Right hindlimb (tissue), 1 donor: ENCODE data around the gene HDGFL1.

ENCODE experiments used
- DNase-seq: peaks from one replicate; pipeline ENCODE4 v3.0.0-alpha.2; 2018

Gene HDGFL1

DNA sequence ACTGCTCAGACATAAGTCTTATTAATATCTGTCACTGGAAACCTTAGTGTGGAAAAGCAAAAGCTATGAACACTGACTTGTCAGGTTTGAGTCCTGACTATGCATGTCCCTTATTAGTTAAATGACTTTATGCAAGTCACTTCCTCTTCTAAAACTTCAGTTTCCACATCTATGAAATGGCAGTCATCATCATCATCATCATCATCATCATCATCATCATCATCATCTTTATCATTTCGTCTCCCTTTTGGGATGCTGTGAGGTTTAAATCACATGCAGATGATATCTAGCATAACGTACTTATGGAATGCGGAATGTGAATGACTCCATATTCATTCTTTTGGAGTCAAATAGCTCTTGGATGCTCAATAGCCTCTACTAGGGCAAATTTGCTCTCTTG lies 24.5 kb downstream of the HDGFL1 start:
- no peak for DNase-seq

DNA sequence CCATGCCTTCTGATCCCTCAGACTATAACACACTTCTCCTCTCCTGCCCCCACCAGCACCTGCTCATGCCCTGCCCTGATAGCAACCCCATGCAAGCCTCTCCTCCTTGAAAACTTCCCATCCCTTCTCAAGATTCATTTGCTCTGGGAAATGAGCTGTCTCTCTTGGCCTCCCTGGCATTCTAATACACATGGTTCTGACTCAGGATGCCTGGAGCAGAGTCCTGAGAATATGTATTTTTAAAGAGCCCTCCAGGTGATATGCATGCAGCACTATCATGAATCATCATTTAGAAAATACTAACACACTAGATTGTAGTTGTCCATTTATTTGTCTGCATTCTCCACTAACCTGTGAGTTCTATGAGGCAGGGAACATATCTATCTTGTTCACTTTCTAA lies 26.6 kb downstream of the HDGFL1 start:
- no peak for DNase-seq

DNA sequence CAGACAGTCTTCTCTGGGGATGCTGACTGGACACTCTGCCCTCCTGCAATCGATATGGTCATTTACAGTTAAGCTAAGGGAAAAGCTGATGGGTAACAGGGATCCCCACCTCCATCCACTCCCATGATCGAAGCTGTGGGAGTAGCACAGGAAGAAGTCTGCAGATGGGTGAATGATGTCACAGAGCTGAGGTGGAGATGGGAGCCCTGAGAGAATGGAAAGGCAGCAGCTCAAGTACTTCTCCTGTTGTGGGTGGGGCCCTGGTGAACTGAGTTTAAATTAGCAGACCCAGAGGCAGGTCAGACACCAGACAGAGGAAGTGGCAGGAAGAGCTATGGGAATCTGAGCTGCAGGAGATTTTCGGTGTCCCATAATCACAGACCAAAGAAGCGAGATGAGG lies 29.0 kb downstream of the HDGFL1 start:
- DNase-seq, result peak; percentile 33

- no peak for DNase-seq
Observed at GRCh38 chr6:22600059-22600458, 30.7 kb downstream of the HDGFL1 start.

DNA sequence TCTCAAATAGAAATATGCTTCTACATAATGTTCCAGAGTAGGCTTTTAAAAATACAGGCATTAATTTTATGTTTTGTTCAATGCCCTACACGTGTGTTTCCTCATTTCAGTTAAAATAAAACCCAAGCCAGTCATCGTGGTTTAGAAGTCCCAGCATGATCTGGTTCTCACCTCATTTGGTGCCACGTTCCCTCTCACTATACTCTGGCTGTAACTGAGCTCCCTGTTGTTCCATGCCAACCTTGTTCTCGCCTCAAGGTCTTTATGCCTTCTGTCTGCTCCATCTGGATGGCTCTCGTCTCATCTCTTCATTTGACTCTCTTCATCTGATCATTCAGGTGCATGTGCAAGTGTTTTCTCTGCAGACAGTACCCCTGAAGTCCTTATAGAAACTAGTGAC lies 32.6 kb downstream of the HDGFL1 start:
- no peak for DNase-seq

- no peak for DNase-seq
Observed at GRCh38 chr6:22605736-22606135, 36.4 kb downstream of the HDGFL1 start.

DNA sequence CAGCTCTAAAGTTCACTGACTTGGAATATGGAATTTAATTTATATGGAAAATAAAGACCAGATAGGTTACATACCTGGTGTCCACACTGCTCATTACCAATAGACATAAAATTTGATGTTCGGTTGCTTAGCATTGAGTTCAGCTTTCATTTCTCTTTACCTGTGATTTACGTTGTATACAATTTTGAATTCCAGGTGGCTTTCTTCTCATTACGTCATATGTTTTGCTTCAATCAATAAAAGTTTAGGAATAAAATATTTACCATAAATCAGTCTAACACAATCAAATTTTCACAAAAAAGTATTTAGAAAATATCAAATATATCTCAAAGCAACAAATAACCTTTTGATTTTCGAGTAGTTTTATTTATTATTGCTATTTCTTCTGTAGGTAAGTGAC lies 40.8 kb downstream of the HDGFL1 start:
- DNase-seq, result no peak

GRCh38 chr6:22612236-22612635 lies 42.9 kb downstream of the HDGFL1 start:
- no peak for DNase-seq

DNA sequence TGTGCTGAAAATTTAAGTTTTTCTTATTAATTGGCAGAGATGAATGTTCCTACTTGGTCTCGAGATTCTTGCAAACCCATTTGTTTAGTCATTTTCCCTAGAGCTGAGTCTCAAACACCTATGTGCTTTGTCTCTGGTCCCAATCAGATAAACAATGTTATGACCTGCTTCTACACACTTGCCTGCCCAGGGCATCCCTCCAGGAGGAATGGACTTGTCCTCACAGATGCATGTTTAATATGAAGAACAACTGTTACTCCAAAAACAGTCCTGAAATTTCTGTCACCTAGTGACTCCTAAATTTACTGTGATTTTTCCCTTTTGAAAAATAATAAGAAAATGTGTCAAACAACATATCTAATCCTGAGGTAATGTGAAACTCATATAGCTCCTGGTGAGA lies 43.7 kb downstream of the HDGFL1 start:
- no peak for DNase-seq

GRCh38 chr6:22613695-22614094 lies 44.3 kb downstream of the HDGFL1 start:
- DNase-seq, result peak; percentile 60

GRCh38 chr6:22614547-22614946 lies 45.2 kb downstream of the HDGFL1 start:
- DNase-seq, result no peak

DNA sequence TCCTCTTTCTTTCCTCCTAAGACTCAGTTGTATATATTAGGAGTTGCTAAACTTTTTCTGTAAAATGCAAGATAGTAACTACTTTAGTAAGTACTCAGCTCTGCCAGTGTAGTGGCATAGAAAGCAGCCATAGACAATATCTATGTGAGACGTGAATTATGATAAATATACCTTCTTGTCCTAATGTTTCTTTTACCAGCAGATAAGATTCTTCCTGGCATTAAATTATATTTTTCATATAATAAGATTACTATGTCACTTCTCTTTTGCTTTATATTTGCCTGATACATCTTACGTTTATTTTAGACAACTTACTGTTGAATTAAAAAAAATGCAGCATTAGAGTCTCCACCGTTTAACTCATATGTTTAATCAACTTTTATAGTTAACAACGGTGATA lies 51.7 kb downstream of the HDGFL1 start:
- DNase-seq, result no peak
